GM23338 (cell line): ENCODE data around the gene WARS2. TPM values are rescaled to one million over a fixed set of nuclear protein-coding genes. Genes with fewer than 3 reads are reported as not detected.

Experiments used
- ATAC-seq: fragments of 200-7000 bp; cut with Tn5 transposase; 3 replicates; pipeline ENCODE4 v1.9.1; 2020
- DNase-seq: peaks from one replicate; pipeline ENCODE4 v3.0.0-alpha.2; 2015; ENCODE audit warnings: low spot score
- H2AFZ ChIP-seq: fragments of 200-600 bp; sonication (generic); 2 replicates; pipeline ENCODE4 v1.8.0; 2016; ENCODE audit warnings: antibody characterized with exemption, mild to moderate bottlenecking, moderate library complexity
- H3F3A ChIP-seq: fragments of 200-600 bp; sonication (generic); replicated peaks from 2 replicates; pipeline ENCODE4 v1.8.0; 2017; ENCODE audit warnings: antibody characterized with exemption, mixed run types, low read depth
- H3K27ac ChIP-seq: fragments of 200-600 bp; sonication (generic); 2 replicates; pipeline ENCODE4 v1.6.1; 2016; ENCODE audit warnings: low read depth
- H3K27me3 ChIP-seq: fragments of 200-600 bp; sonication (generic); 2 replicates; pipeline ENCODE4 v1.8.0; 2016; ENCODE audit warnings: mild to moderate bottlenecking, mixed run types, moderate library complexity; ENCODE audit not compliant: insufficient read depth
- H3K36me3 ChIP-seq: fragments of 200-600 bp; sonication (generic); 2 replicates; pipeline ENCODE4 v1.8.0; 2016; ENCODE audit warnings: mild to moderate bottlenecking; ENCODE audit not compliant: insufficient read depth
- H3K4me1 ChIP-seq: fragments of 200-600 bp; sonication (generic); 2 replicates; pipeline ENCODE4 v1.8.0; 2016; ENCODE audit warnings: mild to moderate bottlenecking, moderate library complexity; ENCODE audit not compliant: insufficient read depth
- H3K4me2 ChIP-seq: fragments of 200-600 bp; sonication (generic); 2 replicates; pipeline ENCODE4 v1.7.1; 2017; ENCODE audit warnings: mixed run types
- H3K4me3 ChIP-seq: fragments of 200-600 bp; sonication (generic); 2 replicates; pipeline ENCODE4 v1.6.1; 2016; ENCODE audit warnings: mixed run types
- H3K79me2 ChIP-seq: fragments of 200-600 bp; sonication (generic); replicated peaks from 2 replicates; pipeline ENCODE4 v1.8.0; 2017; ENCODE audit warnings: mild to moderate bottlenecking; ENCODE audit not compliant: insufficient read depth
- H3K9me2 ChIP-seq: fragments of 200-600 bp; sonication (generic); 2 replicates; pipeline ENCODE4 v1.8.0; 2017; ENCODE audit not compliant: insufficient read depth
- H4K20me1 ChIP-seq: fragments of 200-600 bp; sonication (generic); replicated peaks from 2 replicates; pipeline ENCODE4 v1.8.0; 2017; ENCODE audit warnings: mild to moderate bottlenecking; ENCODE audit not compliant: insufficient read depth
- H3K27ac Mint-ChIP-seq: 2 replicates; pipeline ENCODE4 v1.8.0; 2020; ENCODE audit warnings: inconsistent platforms, mild to moderate bottlenecking, moderate library complexity, mixed read lengths
- H3K27me3 Mint-ChIP-seq: 3 replicates; pipeline ENCODE4 v1.8.0; 2022; ENCODE audit warnings: low read depth, mild to moderate bottlenecking, moderate library complexity, mixed read lengths, inconsistent platforms; ENCODE audit not compliant: insufficient read depth, poor library complexity
- H3K36me3 Mint-ChIP-seq: 3 replicates; pipeline ENCODE4 v1.8.0; 2021; ENCODE audit warnings: low read depth, mild to moderate bottlenecking, inconsistent platforms, moderate library complexity, mixed read lengths
- H3K4me1 Mint-ChIP-seq: 3 replicates; pipeline ENCODE4 v1.8.0; 2020; ENCODE audit warnings: mild to moderate bottlenecking, inconsistent platforms, mixed read lengths
- H3K4me3 Mint-ChIP-seq: 3 replicates; pipeline ENCODE4 v1.8.0; 2021; ENCODE audit warnings: moderate library complexity, mild to moderate bottlenecking, inconsistent platforms, mixed read lengths
- H3K9me3 Mint-ChIP-seq: 3 replicates; pipeline ENCODE4 v1.8.0; 2020; ENCODE audit warnings: moderate library complexity, mild to moderate bottlenecking, inconsistent platforms, mixed read lengths
- CREB1 ChIP-seq: fragments of 250-450 bp; sonication (Bioruptor Pico); IDR thresholded peaks from 2 replicates; pipeline ENCODE4 v1.5.0; 2020; ENCODE audit warnings: low read depth, mild to moderate bottlenecking, moderate library complexity
- CTCF ChIP-seq, 2 experiments: fragments of 200-600 bp in 1 of 2; sonication (generic) in 1 of 2; conservative IDR thresholded peaks; 2 replicates each; pipeline versions ENCODE4 v1.5.1 to v1.6.1; 2016 to 2017; ENCODE audit warnings: antibody characterized with exemption in 2 of 2, low read depth in 2 of 2, mild to moderate bottlenecking in 2 of 2, moderate library complexity in 1 of 2
- ETS1 ChIP-seq: IDR thresholded peaks from 2 replicates; pipeline ENCODE4 v1.6.1; 2016; ENCODE audit warnings: antibody characterized with exemption
- EZH2phosphoT487 ChIP-seq: fragments of 200-600 bp; sonication (generic); IDR thresholded peaks from one replicate; pipeline ENCODE4 v1.8.1; 2018; ENCODE audit warnings: antibody characterized with exemption; ENCODE audit not compliant: unreplicated experiment
- JUNB ChIP-seq: IDR thresholded peaks from one replicate; pipeline ENCODE4 v1.6.1; 2016; ENCODE audit warnings: antibody characterized with exemption; ENCODE audit not compliant: unreplicated experiment
- NANOG ChIP-seq: IDR thresholded peaks from 2 replicates; pipeline ENCODE4 v1.6.1; 2016; ENCODE audit warnings: antibody characterized with exemption, borderline replicate concordance
- POLR2AphosphoS5 ChIP-seq: IDR thresholded peaks from 2 replicates; pipeline ENCODE4 v1.6.1; 2016; ENCODE audit warnings: antibody characterized with exemption, low read depth
- REST ChIP-seq: IDR thresholded peaks from one replicate; pipeline ENCODE4 v1.6.1; 2018; ENCODE audit warnings: antibody characterized with exemption; ENCODE audit not compliant: unreplicated experiment
- STAT1 ChIP-seq: IDR thresholded peaks from one replicate; pipeline ENCODE4 v1.6.1; 2016; ENCODE audit warnings: antibody characterized with exemption; ENCODE audit not compliant: unreplicated experiment
- ZNF114 ChIP-seq: fragments of 250-450 bp; sonication (Bioruptor Pico); IDR thresholded peaks from 2 replicates; pipeline ENCODE4 v1.5.0; 2020; ENCODE audit warnings: mild to moderate bottlenecking, moderate library complexity
- ZNF331 ChIP-seq: fragments of 250-450 bp; sonication (Bioruptor Pico); IDR thresholded peaks from 2 replicates; pipeline ENCODE4 v1.5.0; 2020; ENCODE audit warnings: low read depth, mild to moderate bottlenecking, moderate library complexity
- polyA plus RNA-seq: library from polyadenylated mRNA; unstranded; fragments of >200 nt; fragmentation: Nextera tagmentation; extraction: Ambion mirVana; gene quantifications from 2 replicates; pipeline ENCODE4 v1.2.1, GENCODE V29; 2016
- total RNA-seq: library from RNA; depleted of rRNA; stranded (reverse); fragments of >200 nt; shearing (Covaris generic); gene quantifications from 2 replicates; pipeline ENCODE4 v1.2.3, GENCODE V29; 2014

WARS2 gene
- total and polyA plus RNA-seq, 2 experiments from 2014 or later: 6.4 to 12.6 TPM

- TF ChIP-seq REST (no peak), STAT1 (no peak), CREB1 (CRISPR knock-in tag) (no peak), NANOG (no peak), POLR2AphosphoS5 (no peak), JUNB (no peak), CTCF (conservative IDR thresholded peaks at IDR 0.05; ENCODE audit: low read depth in 2 of 2) (no peak), ZNF331 (CRISPR knock-in tag) (no peak), ETS1 (no peak)
These were observed 20.4 kb upstream of the WARS2 start (continued) for GRCh38 chr1:119160866-119161265.

GRCh38 chr1:119160409-119160808 lies 20.0 kb upstream of the WARS2 start:
- Histone ChIP-seq H4K20me1 (no peaks in the 10 kb centered on the region), H2AFZ (no peak overlapping the region), H3K79me2 (no peaks in the 10 kb centered on the region), H3K9me2 (no peaks in the 10 kb centered on the region), H3K4me1 (no peaks in the 10 kb centered on the region), H3K4me3 (no peak overlapping the region), H3F3A (no peaks in the 10 kb centered on the region), H3K27ac (no peak overlapping the region), H3K36me3 (no peaks in the 10 kb centered on the region; the same call in 1 of the 2 replicates), H3K27me3 (no peaks in the 10 kb centered on the region), H3K4me2 (no peak overlapping the region)
- Mint-ChIP-seq H3K36me3 (peaks cover 40% of the 10 kb centered on the region), H3K27ac (no peak overlapping the region), H3K4me3 (no peak overlapping the region), H3K9me3 (peaks cover 29% of the 10 kb centered on the region), H3K4me1 (no peaks in the 10 kb centered on the region), H3K27me3 (peaks cover 3% of the 10 kb centered on the region)
- DNase-seq (no peak), ATAC-seq (no peak)
- TF ChIP-seq CREB1 (CRISPR knock-in tag): no peak
- TF ChIP-seq EZH2phosphoT487: no peak
- no peak for TF ChIP-seq NANOG
- no peak for TF ChIP-seq ZNF114 (CRISPR knock-in tag)
